Sigmoid colon (tissue), 7 donors: ENCODE measurements around the gene TNFRSF12A. TPM values are rescaled to one million over a fixed set of nuclear protein-coding genes. Genes with fewer than 3 reads are reported as not detected.

ENCODE experiments used
- DNase-seq: peaks from one replicate; pipeline ENCODE4 v3.0.0-alpha.2; 2019
- H3K27ac ChIP-seq, 4 donors: fragments of 200-600 bp; sonication (generic); one replicate each; pipeline ENCODE4 v1.5.1; 2016 to 2019; ENCODE audit warnings: mild to moderate bottlenecking in 1 of 4
- H3K27me3 ChIP-seq, 3 donors: fragments of 200-600 bp; sonication (generic); one replicate each; pipeline ENCODE4 v1.5.1; 2019; ENCODE audit warnings: mild to moderate bottlenecking in 1 of 3
- H3K36me3 ChIP-seq, 4 donors: fragments of 200-600 bp; sonication (generic); one replicate each; pipeline ENCODE4 v1.5.1; 2016 to 2019
- H3K4me1 ChIP-seq, 4 donors: fragments of 200-600 bp; sonication (generic); one replicate each; pipeline ENCODE4 v1.5.1; 2017 to 2019
- H3K4me3 ChIP-seq, 4 donors: fragments of 200-600 bp; sonication (generic); one replicate each; pipeline ENCODE4 v1.5.1; 2017 to 2019; ENCODE audit warnings: mild to moderate bottlenecking in 2 of 4, moderate library complexity in 1 of 4
- H3K9me3 ChIP-seq, 4 donors: fragments of 200-600 bp in 3 of 4; sonication (generic) in 3 of 4; one replicate each; pipeline versions ENCODE4 v1.5.1 to v1.6.1; 2013 to 2019
- CTCF ChIP-seq, 4 experiments: fragments of 450-650 bp in 3 of 4; fragments of 200-600 bp in 1 of 4; IDR thresholded peaks; one replicate each; pipeline ENCODE4 v1.5.1; 2016 to 2019; ENCODE audit warnings: antibody characterized with exemption in 4 of 4, mild to moderate bottlenecking in 3 of 4, moderate library complexity in 2 of 4
- EP300 ChIP-seq, 4 donors: sonication (generic); formaldehyde crosslinking; IDR thresholded peaks; one replicate each; pipeline ENCODE4 v1.6.1; 2017; ENCODE audit warnings: antibody characterized with exemption in 4 of 4
- POLR2A ChIP-seq, 2 donors: fragments of 450-650 bp; IDR thresholded peaks; one replicate each; pipeline ENCODE4 v1.6.1; 2016; ENCODE audit warnings: antibody characterized with exemption in 2 of 2, mild to moderate bottlenecking in 2 of 2, moderate library complexity in 2 of 2
- POLR2AphosphoS5 ChIP-seq, 4 donors: sonication (generic); formaldehyde crosslinking; IDR thresholded peaks; one replicate each; pipeline ENCODE4 v1.6.1; 2017; ENCODE audit warnings: antibody characterized with exemption in 4 of 4
- WGBS, 2 donors: extraction: QIAGEN DNeasy Blood & Tissue Kit; methylation state at CpG; one replicate each; pipeline ENCODE4 v1.1.7; 2013; 5-methylcytosine and 5-hydroxymethylcytosine counted together
- intact Hi-C: fragments of 100-400 bp; cut with DNase I; formaldehyde crosslinking; loops from one replicate; pipeline ENCODE4 v1.15.1; 2023
- polyA plus RNA-seq, 3 donors: library from polyadenylated mRNA; stranded (reverse); fragments of 200-250 nt; gene quantifications; one replicate each; pipeline ENCODE4 v1.2.3, GENCODE V29; 2013
- total RNA-seq, 4 donors: library from RNA; depleted of rRNA; stranded (reverse); fragments of >200 nt; gene quantifications; one replicate each; pipeline ENCODE4 v1.1.0, GENCODE V29; 2016
- donor health status: healthy with polysubstance abuse.
- donor health status: Bipolar disorder and iron deficiency.
- donor health status: healthy.

TNFRSF12A gene
- total and polyA plus RNA-seq, 7 donors, result 6.1 to 78.2 (median 10.3) TPM

DNA sequence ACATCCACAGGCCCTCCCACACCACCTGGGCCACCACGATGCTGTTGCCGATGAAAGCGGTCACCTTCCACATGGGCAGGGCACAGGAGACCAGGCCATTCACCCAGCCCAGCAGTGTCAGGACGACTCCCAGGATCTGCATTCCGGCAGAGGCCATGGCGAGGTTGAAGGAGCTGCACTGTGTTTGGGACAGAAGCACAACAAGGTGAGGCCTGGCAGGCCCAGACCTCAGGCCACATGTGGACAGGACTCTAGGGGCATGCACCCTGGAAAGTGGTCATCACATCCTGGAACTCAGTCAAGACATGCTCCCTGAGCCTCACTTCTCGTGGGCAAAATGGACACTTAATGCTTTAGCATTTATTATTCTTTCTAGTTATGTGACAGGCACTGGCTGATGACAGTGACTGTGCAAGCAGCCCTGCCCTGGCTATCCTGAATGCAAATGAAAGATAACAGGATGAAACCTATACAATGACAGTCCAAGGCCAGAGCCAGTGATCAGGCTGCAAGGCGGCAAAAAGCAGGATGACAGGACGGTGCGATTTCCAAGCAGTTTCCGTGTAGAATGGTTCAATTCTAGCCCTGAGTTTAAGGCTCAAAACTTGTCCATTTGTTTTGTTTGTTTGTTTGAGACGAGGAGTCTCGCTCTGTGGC is 4.2 kb upstream of the TNFRSF12A start:
- H3K27ac ChIP-seq, result no peak overlapping the region
- WGBS, 2 donors, result 87 to 92% methylated on average over 13 of the region's 13 CpGs
- H3K4me1 ChIP-seq, result peaks cover 0 to 21% (median 18%) of the 10 kb centered on the region in 4 donors
- H3K27me3 ChIP-seq, result peaks cover 26 to 62% (median 54%) of the 10 kb centered on the region in 3 donors
- H3K9me3 ChIP-seq, result no peaks in the 10 kb centered on the region
- H3K36me3 ChIP-seq, result no peaks in the 10 kb centered on the region
- intact Hi-C loops, result no loop called here
- H3K4me3 ChIP-seq, result no peak overlapping the region
- TF ChIP-seq POLR2AphosphoS5 (IDR thresholded peaks at IDR 0.05), result no peak
- TF ChIP-seq POLR2A (IDR thresholded peaks at IDR 0.05), result no peak
- no peak for TF ChIP-seq EP300 (IDR thresholded peaks at IDR 0.05)
- no peak for TF ChIP-seq CTCF (IDR thresholded peaks at IDR 0.05)
- DNase-seq, result no peak

DNA sequence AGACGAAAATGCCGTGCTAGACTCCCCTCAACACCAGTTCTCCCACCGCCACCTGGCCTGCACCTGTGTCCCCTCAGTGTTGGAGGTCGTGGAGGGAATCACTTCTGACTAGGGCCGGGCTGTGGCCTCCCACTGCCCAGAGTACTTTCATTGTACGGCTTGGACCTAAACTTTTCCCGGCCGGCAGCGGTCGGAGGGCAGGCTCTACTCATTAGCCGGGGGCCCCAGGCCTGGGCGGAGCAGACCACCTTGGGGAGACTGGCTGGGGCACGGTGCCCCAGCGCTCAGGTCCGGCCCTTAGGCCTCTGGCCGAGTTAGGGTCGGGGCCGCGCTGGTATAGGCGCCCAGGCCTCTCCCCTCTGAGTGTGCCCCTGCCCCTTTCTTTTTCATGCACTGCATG is 2.8 kb upstream of the TNFRSF12A start:
- TF ChIP-seq POLR2A (IDR thresholded peaks at IDR 0.05) (no peak), CTCF (IDR thresholded peaks at IDR 0.05) (no peak), EP300 (IDR thresholded peaks at IDR 0.05) (no peak), POLR2AphosphoS5 (IDR thresholded peaks at IDR 0.05) (no peak)
- Histone ChIP-seq H3K9me3 (no peaks in the 10 kb centered on the region), H3K36me3 (no peaks in the 10 kb centered on the region), H3K27me3 (peaks cover 19 to 50% (median 45%) of the 10 kb centered on the region in 3 donors), H3K27ac (no peak overlapping the region), H3K4me1 (peaks cover 0 to 34% (median 32%) of the 10 kb centered on the region in 4 donors), H3K4me3 (no peak overlapping the region)
- DNase-seq, result no peak
- 77 to 85% methylated on average over 20 of the region's 20 CpGs for WGBS, 2 donors
- intact Hi-C loops, result no loop called here

- TF ChIP-seq POLR2A (IDR thresholded peaks at IDR 0.05) (no peak), CTCF (IDR thresholded peaks at IDR 0.05) (no peak), POLR2AphosphoS5 (IDR thresholded peaks at IDR 0.05) (no peak), EP300 (IDR thresholded peaks at IDR 0.05) (no peak)
- Histone ChIP-seq H3K36me3 (no peaks in the 10 kb centered on the region), H3K4me1 (peaks cover 0 to 40% (median 38%) of the 10 kb centered on the region in 4 donors), H3K27ac (no peak within 1 kb of the TSS), H3K4me3 (no peak within 1 kb of the TSS), H3K27me3 (peaks cover 19 to 44% (median 39%) of the 10 kb centered on the region in 3 donors), H3K9me3 (no peaks in the 10 kb centered on the region)
- 14% methylated on average over 52 of the region's 52 CpGs for WGBS, 2 donors
- DNase-seq, result no peak
- intact Hi-C loops, result no loop called here
Observed at GRCh38 chr16:3017794-3018506, 2.2 kb upstream of the TNFRSF12A start, which contains the start of gene CLDN6. TSS of gene CLDN6 (minus strand) at chr16:3018183. CDS start at chr16:3016021, 2,162 bp downstream.

GRCh38 chr16:3019594-3020246 is 448 bp upstream of the TNFRSF12A start:
- WGBS, 2 donors, result 19 to 30% methylated on average over 40 of the region's 40 CpGs
- H3K9me3 ChIP-seq, result no peaks in the 10 kb centered on the region
- H3K27me3 ChIP-seq, result peaks cover 17 to 28% (median 24%) of the 10 kb centered on the region in 3 donors
- peak overlapping the region in 3 of 4 donors; percentile 57 to 74 (median 65) for H3K4me3 ChIP-seq
- H3K36me3 ChIP-seq, result no peaks in the 10 kb centered on the region
- TF ChIP-seq POLR2AphosphoS5 (IDR thresholded peaks at IDR 0.05) (no peak), CTCF (IDR thresholded peaks at IDR 0.05) (no peak), POLR2A (IDR thresholded peaks at IDR 0.05) (no peak), EP300 (IDR thresholded peaks at IDR 0.05) (no peak)
- peaks cover 0 to 54% (median 49%) of the 10 kb centered on the region in 4 donors for H3K4me1 ChIP-seq
- peak overlapping the region; percentile 98 to 99 (median 98) for H3K27ac ChIP-seq
- intact Hi-C loops, result loop anchor here (2.0 kb wide), 1 partner anchor 263 kb away; the partner anchor contains the start of gene ZNF263
- DNase-seq, result no peak
